HG02763 (cell line): ENCODE measurements around the gene DOK4.
"Not testable (repeated sequence)": the region's sequence is repeated elsewhere in the genome, so short reads cannot be mapped to it uniquely, and the experiment has no call there.

Experiments used
- ATAC-seq: cut with Tn5 transposase; IDR thresholded peaks from one replicate; pipeline ENCODE4 v1.9.1; 2021; ENCODE audit warnings: mild to moderate bottlenecking, moderate library complexity; ENCODE audit not compliant: unreplicated experiment

DOK4 gene

DNA sequence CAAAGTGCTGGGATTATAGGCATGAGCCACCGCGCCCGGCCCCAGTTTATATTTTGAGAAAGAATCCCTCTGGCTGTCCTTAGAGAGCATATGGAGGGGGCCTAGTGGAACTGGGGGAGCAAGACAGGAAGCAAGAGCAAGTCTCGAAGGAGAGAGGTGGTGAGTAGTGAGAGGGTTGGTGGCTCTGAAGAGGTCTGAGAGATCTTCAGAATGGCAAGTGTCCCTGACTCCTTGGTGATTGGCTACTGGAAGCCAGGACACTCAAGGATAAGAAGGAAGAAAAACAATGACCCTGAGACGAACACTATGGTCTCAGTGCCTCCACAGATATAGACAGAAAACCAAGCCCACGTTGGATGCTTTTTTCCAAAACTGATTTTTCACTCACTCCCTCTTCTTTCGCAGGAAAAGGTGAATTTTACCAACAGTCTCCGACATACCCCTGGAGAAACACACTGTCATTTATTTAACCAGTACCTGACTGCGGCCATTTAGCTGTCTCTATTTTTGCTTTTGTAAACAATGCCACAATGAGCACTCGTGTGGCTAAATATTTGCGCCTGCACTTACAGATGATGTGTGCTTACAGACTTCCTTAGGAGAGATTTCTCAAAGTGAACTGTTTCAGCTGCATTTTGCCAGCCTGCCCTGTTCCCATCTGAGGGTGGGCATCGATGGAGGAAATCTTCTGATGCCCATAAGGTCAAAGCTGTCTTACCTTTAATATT lies 15.9 kb upstream of the DOK4 start:
- no peak for ATAC-seq

DNA sequence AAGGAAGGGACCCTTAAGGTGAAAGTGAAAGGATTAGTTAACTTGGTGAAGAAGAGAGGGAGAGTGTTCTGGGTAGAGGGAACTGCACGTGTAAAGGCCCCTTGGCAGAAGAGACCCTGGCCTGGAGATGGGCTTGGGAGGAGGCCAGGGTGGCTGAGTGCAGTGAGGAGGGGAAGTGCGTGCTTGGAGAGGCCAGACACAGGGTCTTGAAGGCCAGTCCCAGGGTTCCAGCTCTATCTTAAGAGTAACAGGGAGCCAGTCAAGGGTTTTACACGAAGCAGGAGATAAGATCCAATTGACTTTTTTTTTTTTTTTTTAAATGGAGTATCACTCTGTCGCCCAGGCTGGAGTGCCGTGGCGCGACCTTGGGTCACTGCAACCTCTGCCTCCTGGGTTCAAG lies 15.2 kb upstream of the DOK4 start:
- ATAC-seq = no peak

DNA sequence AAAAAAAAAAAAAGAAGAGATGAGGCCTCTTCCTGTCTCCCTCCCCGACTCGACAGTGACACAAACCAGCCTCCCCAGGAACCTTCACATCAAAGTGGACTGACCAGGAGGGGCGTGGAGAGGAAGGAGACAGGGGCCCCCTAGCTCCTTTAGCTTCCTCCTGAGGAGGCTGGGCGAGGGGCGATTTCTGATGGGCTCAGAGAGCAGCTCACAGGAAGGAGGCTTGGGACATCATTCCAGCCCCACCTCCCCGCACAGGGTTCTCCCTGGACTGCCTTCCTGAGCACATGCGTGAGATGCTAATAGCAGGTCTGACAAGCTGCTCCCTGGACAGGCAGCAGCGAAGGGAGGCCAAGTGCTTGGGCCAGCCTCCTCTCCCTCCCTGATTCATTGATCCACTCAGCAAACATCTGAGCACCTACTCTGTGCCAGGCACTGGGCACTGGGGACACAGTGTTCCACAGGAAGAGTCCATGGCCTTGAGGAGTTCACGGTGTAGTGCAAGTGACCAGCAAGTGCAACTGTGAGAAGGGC lies 14.4 kb upstream of the DOK4 start:
- no peak for ATAC-seq

DNA sequence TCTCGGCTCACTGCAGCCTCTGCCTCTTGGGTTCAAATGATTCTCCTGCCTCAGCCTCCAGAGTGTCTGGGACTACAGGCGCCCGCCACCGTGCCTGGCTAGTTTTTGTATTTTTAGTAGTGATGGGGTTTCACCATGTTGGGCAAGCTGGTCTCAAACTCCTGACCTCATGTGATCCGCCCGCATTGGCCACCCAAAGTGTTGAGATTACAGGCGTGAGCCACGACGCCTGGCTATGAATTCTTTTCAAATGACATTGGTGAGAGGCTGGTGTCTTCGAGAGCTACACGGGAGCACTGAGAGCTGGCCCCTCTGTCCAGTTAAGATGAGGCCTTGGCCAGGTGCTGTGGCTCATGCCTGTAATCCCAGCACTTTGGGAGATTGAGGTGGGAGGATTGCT lies 13.6 kb upstream of the DOK4 start:
- ATAC-seq = not testable (repeated sequence)

DNA sequence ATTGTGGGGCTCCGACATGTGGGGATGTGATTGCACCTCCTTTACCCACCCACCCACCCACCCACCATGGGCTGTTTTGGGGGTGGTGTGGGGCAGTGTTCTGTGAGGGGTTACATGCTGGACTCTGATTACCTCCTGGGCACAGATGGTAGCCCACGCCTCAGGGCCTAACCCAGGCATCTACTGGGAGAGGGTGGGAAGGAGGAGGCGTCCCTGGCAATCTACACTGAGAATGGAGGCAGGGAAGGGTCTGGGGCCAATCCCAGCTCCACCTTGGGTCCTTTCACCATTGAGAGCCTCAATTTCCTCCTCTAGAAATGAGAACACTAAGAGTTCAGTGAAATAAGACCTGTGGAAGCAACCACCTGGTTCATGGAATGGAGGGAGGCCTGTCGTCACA lies 11.7 kb upstream of the DOK4 start:
- ATAC-seq = no peak

DNA sequence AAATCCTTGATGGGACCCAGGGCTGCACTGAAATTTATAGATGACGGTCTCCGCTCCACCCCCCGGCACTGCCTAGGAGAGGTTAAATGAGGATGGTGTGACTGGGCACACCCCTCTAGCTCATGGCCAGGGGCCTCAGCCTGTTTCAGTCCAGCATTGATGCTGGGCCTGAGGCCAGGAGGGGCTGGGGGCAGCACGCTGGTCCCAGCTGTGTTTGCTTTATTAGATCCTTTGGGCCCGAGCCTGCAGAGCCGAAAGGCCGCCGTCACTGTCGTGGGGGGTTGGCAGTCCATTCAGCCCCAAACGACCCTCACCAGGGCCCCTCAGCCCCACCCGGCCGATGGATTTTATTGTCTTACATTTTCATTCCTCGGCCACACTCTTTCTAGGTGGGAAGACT lies 10.8 kb upstream of the DOK4 start:
- ATAC-seq = no peak

DNA sequence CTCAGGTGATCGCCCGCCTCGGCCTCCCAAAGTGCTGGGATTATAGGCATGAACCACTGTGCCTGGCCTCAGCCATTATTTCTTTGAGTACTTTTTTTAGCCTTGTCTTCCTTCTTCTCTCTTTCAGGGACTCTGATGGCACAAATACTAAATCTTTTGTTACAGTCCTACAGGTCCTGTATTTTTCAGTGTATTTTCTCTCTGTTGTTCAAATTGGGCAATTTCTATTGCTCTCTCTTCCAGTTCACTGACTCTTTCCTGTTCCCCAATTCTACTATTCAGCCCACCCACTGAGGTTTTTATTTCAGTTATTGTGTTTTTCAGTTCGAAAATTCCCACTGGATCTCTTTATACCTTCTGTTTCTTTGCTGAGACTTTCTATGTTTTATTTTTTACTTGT lies 7.5 kb upstream of the DOK4 start:
- ATAC-seq = no peak

DNA sequence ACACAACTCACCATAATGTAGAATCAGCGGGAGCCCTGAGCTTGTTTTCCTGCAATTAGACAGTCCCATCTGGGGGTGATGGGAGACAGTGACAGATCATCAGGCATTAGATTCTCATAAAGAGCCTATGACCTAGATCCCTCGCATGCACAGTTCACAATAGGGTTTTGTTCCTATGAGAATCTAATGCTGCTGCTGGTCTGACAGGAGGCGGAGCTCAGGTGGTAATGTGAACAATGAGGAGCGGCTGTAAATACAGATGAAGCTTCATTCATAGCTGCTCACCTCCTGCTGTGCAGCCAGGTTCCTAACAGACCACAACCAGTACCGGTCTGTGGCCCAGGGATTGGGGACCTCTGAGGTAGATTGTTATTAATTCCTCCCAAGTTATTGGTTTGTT lies 2.9 kb upstream of the DOK4 start:
- no peak for ATAC-seq

DNA sequence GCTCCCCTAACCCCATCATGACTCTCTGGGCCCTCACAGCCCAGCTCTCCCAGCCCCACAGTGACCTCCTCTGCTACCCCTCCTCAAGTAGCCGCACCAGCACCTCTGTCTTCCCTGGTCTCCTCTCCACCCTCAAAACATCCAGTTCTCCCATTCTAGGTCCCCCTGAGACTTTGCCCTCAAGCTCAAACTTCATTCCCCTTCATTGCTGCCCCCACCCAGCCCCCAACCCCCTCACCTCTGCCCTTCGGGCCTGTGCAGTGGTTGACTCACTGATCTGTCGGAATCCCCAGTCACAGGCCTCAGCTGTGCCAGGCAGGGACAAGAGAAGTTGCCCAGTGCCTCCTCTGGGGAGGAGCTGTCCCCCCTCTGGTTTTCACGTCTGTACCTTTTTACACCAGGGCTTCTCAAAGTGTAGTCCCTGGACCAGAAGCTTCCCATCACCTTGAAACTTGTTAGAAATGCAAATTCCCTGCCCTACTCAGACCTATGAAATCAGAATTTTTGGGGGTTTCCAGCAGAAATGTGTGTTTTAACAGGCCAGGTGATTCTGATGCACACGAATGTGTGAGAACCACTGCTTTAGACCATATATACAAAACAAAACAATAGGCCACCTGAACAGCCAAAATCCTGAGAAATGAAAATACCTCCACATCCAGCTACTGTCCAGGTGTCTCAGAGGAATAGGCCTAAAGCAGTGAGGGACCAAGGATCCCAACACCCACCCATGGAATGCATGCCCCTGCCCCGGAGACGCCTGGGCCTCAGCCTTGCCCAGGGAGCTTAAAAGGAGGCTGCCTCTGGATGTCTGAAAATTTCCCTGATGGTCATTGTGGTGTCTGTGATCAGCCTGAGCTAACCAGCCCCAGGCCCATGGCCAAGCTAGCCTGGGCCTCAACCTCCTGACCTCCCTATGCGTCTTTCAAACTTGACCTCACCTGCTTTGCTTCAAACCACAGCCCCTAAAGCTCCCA lies 853 bp upstream of the DOK4 start:
- ATAC-seq = no peak

DNA sequence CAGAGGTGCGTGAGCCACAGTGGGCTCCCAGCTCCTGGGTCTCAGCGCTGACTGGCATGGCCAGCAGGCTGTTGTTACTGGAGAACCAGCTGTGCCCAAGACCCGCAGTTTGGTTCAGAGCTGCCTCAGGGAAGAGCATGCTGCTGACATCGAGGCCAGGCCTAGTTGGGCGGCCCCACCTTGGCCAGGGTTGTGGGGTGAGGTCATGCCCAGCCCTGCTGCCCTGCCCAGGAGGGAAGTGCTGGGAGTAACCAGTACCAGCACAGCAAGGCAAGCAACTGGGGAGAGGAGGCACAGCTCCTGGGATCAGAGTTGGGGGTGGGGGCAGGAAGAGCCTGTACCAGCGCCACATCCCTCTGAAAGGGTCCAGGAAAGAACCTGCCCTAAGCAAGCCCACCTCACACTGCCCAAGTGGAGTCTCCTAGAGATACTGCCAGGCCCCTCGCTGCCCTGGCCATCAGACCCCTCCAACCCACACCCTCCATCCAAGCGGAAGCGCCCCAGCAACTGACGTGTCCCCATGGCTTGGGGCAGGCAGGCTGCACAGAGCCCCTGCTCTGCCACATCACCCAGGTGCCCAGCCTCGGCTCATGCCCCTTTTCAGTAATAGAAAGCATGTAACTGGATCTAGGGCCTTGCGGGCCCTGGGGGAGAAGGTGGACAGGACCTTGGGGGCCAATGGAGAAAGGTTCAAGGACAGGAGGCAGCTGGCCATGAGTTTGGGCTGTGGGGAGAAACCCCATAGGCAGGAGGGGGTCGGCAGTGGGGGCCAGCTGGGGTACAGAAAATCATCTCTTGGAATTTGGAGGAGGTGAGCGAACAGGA lies 990 bp downstream of the DOK4 start:
- ATAC-seq = no peak

DNA sequence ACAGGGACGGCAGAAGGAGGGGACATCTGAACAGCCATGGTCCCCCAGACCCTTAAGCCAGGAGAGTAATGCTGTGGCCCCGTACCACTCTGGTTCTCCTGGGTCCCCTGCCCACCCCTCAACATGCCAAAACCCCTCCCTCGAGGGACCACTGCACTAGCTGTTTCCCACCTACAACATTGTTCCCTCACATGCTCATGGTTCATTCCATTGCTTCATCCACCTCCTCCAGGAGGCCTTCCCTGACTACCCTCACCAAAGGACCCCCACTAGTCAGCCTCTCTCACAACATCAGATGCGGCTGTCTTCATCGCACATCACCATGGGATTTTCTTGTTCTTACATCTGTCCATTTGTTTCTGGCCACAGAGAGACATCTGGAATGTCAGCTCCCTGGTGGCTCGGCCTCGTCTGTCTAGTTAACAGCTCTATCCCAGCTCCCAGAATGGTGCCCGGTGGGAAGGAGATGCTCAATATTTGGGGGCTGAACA lies 1.7 kb downstream of the DOK4 start:
- ATAC-seq = no peak

DNA sequence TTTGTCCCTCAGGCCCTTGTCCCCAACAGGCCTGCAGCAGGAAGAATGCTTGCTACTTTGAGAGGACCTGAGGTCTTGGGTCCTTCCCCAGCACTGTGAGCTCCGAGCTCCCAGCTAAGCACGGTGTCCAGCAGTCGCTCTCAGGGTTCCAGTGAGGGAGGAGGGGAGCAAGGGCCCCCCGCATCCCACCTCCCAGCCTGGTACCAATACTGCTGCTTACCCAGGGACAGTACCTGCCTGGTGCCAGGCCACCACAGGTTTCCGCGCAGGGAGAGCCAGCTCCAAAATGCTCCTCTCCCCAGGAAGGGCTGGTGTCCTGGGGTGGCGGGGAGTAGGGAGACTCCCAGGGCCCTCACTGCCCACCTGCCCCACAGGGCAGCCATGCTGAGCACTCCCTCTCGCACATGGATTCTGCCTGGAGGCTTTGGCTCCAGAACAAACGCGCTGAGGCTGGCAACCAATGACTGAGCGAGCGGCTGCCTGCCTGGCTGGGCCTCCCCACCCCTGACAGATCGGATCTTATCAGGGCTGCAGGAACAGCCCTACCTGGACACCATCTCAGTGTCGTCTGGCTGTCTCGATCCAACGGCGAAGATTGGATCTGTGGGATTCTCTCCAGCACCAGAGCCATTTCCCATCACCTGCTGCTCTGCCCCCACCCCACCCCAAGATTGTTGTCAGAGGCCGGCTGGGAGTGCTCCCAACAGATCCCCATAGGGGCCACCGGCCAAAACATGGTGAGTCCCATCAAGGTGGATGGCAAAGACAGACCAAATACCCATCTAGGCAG lies 2.4 kb downstream of the DOK4 start:
- ATAC-seq = no peak

DNA sequence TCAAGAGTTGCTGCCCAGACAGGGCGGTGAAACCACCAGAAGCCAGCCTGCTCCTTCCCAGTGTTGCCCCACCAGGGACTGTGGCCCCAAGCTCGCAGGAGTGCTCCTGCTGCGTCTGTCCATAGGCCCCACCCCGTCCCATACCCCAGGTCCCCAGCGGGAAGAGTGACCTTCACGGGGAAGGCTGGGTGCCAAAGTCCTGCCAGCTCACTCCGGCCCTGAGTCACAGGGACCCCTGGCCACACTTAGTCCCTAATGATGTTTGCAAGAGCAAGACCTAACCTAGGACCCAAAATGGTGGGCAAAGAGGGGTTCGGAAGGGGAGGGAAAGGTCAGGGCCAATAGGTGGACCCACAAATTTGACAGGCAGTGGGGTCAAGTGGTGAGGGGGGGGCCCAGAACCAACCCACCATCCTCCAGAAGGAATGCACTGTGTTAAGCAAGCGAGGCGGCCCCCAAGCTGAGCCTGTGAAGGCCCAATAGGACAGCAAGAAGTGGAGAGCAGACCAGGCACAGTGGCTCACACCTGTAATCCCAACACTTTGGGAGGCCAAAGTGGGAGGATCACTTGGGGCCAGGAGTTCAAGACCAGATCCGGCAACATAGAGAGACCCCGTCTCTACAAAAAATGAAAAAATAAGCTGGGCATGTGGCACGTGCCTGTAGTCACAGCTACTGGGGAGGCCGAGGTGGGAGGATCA lies 3.3 kb downstream of the DOK4 start:
- ATAC-seq = no peak

DNA sequence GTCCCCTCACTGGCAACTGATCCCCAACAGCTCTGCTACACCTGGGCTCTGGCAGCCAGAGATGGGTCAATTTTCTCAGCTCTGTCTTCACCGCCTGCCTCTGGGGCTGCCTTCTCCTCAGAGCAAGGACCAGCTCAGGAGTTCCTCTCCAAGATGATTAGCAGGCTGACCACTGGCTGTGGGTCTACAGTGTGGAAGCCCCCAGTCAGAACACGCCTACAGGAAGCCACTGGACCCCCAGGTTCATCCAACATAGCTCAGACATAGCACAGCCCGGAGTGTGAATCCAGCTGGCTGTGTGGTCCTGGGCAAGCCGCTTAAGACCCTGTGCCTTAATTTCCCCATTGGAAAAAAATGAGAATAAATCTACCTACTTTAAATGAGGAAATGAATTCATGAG lies 4.9 kb downstream of the DOK4 start:
- ATAC-seq = no peak

DNA sequence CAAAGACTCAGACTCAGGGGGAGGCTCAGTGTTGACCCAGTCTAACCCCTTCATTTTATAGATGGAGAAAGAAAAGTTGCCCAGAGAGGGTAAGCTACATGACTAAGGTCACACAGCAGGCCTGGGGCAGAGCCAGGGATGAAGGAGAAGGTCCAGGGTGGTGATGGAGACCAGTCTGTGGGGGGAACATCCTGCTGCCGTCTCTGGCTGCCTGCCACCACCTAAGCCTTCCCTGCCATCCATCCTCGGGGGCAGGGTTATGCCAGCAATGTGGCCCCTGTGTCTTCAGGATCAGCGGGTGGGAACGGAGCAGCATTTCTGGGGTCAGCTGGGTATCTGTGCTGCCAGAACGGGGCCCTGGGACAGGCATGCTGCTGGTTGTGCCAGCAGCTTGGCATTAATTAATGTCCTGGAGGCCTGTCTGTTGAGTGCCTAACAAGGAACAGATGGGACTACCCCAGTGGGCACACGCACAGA lies 5.5 kb downstream of the DOK4 start:
- no peak for ATAC-seq

DNA sequence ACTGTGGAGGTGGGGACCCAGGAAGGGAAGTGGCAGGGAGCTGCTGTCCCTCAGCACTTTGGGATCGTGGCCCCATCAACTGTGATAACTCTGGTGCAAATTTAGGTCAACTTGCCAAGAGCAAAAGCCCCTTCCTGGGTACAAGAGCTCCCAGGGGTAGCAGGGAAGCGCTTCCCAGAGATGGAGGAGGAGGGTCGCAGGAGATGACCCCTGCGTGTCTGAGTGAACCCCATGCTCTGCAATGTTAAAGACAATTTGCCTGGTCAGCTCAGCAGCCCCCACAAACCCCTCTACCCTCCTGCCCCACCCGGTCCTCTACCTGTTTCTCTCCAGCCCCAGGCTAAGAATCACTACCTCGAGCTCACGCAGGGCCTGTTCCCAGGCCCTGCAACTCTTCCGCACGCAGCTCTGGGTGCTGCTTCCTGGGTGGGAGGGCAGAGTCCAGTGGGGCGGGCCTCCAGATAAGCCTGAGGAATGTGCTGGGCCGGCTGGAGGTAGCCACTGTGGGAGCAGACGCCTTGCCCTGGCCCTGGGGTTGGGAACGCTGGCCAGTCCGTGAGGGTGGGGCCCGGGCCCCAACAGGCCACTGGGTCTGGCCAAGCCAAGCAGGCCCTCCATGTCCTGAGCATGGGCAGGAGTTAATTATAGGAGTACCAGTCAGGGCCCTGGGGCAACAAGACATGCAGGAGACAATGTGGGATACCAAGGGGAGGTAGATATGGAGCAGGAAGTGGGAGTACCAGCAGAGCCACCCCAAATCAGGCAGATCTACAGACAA lies 6.1 kb downstream of the DOK4 start:
- no peak for ATAC-seq

DNA sequence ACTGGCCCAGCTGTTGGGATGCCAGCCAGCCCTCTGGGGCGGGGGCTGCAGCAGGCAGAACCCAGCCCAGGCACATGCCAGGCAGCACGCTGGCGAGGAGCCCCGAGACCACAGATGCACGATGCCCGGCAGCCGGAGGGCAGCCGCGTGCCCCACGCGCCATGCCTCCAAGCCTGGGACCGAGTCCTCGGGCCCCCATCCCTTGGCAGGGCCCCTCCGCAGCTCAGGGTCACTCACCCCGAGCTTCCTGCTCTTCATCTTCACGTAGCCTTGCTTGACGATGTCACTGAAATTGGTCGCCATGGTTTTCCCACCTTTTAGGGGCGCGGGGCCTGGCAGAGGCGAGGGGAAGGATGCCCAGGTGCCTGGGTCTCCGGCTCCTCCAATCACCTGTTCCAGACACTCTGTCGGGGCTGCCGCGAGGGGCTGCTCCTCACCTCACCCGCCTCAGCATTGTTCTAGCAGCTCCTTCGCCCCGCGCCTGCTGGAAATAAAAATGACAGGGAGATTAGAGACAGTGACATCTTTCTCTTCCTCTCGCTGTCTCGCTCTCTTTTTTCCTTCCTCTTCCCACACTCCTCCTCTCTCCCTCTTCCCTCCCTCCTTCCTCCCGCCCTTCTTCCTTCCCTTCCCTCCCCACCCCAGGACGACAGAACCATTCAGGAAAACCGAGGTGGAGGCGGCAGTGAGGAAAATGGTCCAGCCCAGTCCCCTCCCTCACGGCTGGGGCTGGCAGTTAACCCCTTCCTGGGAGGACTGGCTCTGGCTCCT lies 6.9 kb downstream of the DOK4 start:
- no peak for ATAC-seq
